Neural progenitor cell (in vitro differentiated cells): ENCODE results near the gene LENG9.
"Not testable (repeated sequence)": the region's sequence is repeated elsewhere in the genome, so short reads cannot be mapped to it uniquely, and the experiment has no call there.

Source experiments
- EZH2 ChIP-seq: fragments of 200-600 bp; sonication (generic); IDR thresholded peaks from 2 replicates; pipeline ENCODE4 v1.6.1; 2017; ENCODE audit warnings: antibody characterized with exemption, mild to moderate bottlenecking, moderate library complexity
- TF ChIP-seq, protein P1 (sequence below): fragments of 200-600 bp; sonication (generic); IDR thresholded peaks from 2 replicates; pipeline ENCODE4 v1.5.1; 2017; ENCODE audit warnings: antibody characterized with exemption, mild to moderate bottlenecking

DNA sequence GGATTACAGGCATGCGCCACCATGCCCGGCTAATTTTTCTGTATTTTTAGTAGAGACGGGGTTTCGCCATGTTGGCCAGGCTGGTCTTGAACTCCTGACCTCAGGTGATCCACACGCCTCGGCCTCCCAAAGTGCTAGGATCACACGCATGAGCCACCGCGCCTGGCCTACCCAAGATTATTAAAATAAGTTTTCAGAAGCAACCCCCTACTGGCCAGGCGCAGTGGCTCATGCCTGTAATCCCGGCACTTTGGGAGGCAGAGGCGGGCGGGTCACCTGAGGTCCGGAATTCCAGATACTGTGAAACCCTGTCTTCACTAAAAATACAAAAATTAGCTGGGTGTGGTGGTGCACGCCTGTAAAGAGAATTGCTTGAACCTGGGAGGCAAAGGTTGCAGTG, 17.2 kb downstream of the LENG9 start:
- TF ChIP-seq, protein P1, sequence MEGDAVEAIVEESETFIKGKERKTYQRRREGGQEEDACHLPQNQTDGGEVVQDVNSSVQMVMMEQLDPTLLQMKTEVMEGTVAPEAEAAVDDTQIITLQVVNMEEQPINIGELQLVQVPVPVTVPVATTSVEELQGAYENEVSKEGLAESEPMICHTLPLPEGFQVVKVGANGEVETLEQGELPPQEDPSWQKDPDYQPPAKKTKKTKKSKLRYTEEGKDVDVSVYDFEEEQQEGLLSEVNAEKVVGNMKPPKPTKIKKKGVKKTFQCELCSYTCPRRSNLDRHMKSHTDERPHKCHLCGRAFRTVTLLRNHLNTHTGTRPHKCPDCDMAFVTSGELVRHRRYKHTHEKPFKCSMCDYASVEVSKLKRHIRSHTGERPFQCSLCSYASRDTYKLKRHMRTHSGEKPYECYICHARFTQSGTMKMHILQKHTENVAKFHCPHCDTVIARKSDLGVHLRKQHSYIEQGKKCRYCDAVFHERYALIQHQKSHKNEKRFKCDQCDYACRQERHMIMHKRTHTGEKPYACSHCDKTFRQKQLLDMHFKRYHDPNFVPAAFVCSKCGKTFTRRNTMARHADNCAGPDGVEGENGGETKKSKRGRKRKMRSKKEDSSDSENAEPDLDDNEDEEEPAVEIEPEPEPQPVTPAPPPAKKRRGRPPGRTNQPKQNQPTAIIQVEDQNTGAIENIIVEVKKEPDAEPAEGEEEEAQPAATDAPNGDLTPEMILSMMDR: not testable (repeated sequence)
- TF ChIP-seq EZH2: not testable (repeated sequence)
